Left colon (tissue), 2 donors: ENCODE measurements around the gene CEP170. TPM values are rescaled to one million over a fixed set of nuclear protein-coding genes. Genes with fewer than 3 reads are reported as not detected.
"Not testable (repeated sequence)": the region's sequence is repeated elsewhere in the genome, so short reads cannot be mapped to it uniquely, and the experiment has no call there.

Source experiments
- ATAC-seq: fragments of 200-7000 bp; cut with Tn5 transposase; one replicate; pipeline ENCODE4 v1.9.1; 2020; ENCODE audit warnings: mild to moderate bottlenecking, moderate library complexity
- DNase-seq, 2 donors: peaks; one replicate each; pipeline ENCODE4 v3.0.0-alpha.2; 2020
- intact Hi-C, 2 donors: fragments of 100-400 bp; cut with DNase I in 1 of 2; cut with micrococcal nuclease in 1 of 2; formaldehyde crosslinking; loops; one replicate each; pipeline versions ENCODE4 v1.11.2 to v1.14.0; 2022; cut with DNase I, micrococcal nuclease
- total RNA-seq, 2 donors: library from RNA; stranded (reverse); fragmentation: NEBNext Ultra II Directional; extraction: Animal tissue kit (Norgen Biotek cat#: 25700); gene quantifications; one replicate each; pipeline ENCODE4 v1.2.1, GENCODE V29; 2021
- donor health status: DM: no; HTN: no; CAD: no.
- donor health status: DM: yes; HTN: yes; CAD: no.

Gene CEP170
- total RNA-seq, 2 donors from 2014 or later = 9.2 to 19.9 TPM

DNA sequence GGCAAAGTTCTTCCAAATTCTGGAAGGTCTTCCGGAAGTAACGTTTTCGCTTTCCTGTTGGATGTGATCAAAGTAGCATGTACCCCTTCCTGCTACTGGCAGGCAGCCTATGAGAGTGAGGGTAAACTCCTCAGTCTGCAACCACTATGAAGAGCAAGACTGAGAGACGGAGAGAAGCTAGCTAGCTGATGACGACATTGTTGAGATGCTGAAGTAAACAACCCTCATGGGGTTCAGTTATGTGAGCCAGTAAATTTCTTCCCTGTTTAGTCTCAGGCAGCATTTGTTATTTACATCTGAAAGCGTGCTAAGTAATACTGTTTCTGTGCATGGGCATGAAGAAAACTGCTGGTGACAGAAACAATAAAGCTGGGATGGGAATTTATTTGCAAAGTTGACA lies 57.6 kb downstream of the CEP170 start:
- ATAC-seq, intact Hi-C loops, DNase-seq: not testable (repeated sequence)

DNA sequence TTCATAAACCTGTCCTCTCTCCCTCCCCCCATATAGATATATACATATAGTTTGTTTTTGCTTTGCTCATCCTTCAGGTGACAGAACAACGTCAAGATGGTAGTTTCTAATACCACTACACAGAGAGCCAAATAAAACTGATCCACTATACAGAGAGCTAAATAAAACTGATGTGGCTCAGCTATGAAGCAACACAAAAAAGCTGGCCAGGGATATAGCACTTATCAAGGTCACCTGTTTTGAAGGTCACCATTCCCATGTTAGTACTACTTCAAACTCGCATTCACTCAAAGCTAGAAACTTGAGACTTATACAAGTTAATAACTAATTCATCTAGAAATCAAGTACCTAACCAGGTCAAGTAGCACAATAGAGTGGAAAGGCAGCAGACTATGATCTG lies 61.8 kb downstream of the CEP170 start:
- intact Hi-C loops, ATAC-seq, DNase-seq: not testable (repeated sequence)

DNA sequence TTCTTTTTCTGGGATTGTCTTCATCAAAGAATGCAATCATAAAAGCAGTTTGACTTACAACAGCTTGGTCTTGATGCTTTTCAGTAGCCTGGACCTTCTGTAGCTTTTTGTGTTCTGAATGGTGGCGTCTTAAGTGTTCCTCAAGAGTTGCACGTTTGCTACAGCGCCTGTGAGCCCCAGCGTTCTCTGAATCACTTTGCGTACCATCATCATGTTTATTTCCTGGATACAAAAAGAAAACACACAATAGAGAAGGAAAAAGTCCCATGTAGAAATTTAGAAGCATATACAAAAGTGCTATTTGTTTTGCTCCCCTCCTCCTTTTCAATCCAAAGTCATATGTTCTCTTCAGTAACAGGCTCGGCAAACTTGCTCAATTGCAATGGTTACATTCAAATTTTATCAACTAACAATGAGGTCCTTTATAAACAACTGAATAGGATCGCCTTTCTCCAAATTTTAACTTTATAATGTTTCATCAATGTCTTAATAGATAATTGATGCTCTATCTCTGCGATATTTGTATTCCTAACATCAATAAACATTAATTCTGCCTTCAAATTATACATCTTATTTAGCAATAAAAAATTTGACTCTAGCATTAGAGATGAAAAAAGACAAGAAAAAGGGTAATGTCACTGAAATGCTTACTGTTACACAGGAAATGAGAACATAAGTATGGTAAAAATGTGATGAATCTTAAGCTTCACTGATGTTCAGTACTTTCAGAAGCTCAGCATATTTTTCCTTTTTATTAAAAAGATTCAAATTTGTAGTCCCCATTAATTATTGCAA lies 68.7 kb downstream of the CEP170 start:
- DNase-seq, ATAC-seq, intact Hi-C loops: not testable (repeated sequence)

DNA sequence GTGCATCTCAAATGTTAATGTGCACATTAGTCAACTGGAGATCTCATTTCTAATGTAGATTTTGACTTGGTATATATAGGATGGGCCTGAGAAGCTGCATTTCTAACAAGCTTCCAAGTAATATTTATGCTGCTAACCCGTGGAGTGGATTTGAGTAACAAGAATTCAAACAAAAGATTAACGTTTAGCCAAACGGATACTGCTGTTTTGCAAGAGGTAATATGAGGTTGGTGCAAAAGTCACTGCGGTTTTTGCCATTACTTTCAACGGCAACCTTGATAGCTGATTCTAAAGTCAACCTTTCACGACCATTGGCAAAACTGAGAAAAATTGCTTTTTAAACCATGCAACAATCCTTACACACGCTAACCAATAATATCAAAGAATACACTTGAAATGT lies 70.3 kb downstream of the CEP170 start:
- DNase-seq, ATAC-seq, intact Hi-C loops: not testable (repeated sequence)

GRCh38 chr1:243183661-243184060 lies 71.4 kb downstream of the CEP170 start:
- ATAC-seq, intact Hi-C loops, DNase-seq: not testable (repeated sequence)

GRCh38 chr1:243183176-243183575 lies 71.9 kb downstream of the CEP170 start:
- intact Hi-C loops, ATAC-seq, DNase-seq: not testable (repeated sequence)

GRCh38 chr1:243179720-243180119 lies 75.4 kb downstream of the CEP170 start:
- ATAC-seq = no peak
- no peak for DNase-seq
- intact Hi-C loops = no loop called here

DNA sequence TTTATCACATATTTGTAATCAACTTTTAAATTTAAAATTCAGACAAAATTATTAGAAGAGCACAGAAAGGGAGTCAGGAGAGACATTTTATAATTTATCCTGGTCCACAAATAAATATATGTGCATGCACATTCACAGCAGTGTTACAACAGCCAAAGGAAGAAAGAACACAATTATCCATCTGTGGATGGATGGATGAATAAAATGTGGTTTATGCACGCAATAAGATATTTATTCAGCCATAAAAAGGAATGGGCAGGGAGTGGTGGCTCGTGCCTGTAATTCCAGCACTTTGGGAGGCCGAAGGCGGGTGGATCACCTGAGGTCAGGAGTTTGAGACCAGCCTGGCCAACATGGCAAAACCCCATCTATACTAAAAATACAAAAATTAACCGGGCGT lies 77.3 kb downstream of the CEP170 start:
- ATAC-seq, intact Hi-C loops, DNase-seq: not testable (repeated sequence)

DNA sequence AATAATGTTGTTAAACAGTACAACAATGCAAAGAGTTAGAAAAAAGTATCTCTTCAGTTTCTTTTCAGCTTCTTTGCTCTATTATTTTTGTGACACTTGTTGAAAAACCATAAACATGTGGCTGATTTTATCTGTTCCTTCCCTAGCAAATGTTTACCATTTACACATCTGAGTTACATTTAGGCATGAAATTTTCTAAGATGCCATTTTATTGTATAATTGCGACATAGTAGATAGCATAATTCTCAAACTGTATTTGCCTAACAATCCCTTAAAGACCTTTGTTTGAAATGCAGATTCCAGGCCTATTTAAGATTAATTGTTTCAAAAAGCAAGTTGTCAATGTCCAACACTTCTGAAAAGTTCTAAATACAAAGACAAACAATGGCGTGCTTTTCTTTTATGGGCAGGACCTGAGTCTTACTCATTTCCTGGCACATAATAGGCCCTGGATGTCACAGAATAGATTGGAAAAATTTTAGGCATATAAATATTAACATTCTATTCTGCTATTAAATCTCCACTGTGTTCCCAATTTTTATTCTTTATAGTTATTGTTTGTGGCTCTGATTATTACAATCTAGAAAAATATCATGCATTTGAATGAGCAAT lies 81.2 kb downstream of the CEP170 start:
- ATAC-seq, intact Hi-C loops, DNase-seq: not testable (repeated sequence)

- ATAC-seq, DNase-seq, intact Hi-C loops: not testable (repeated sequence)
These were observed 90.2 kb downstream of the CEP170 start for GRCh38 chr1:243164911-243165310.

DNA sequence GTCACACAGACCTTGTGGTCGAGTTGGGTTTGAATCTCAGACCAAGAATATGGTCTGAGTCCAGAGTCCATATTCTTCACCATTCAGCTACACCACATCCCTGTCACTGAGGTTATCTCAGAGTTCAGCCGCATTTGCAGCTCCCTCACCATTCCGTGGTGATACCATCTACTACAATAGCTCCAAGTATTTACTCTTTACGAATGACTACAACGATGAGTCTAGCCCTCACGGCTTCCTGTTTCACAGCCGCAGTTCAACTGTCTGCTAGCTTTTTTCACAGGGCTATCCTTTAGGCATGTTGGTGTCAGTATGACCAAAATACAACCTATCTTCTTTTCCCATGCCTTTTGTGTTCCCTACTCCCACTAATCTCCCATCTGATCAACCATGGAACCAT lies 104.2 kb downstream of the CEP170 start:
- ATAC-seq, intact Hi-C loops, DNase-seq: not testable (repeated sequence)

- ATAC-seq, intact Hi-C loops, DNase-seq: not testable (repeated sequence)
These were observed 106.0 kb downstream of the CEP170 start for GRCh38 chr1:243149120-243149519.

- DNase-seq, ATAC-seq, intact Hi-C loops: not testable (repeated sequence)
These were observed 107.7 kb downstream of the CEP170 start for GRCh38 chr1:243147351-243147750.

DNA sequence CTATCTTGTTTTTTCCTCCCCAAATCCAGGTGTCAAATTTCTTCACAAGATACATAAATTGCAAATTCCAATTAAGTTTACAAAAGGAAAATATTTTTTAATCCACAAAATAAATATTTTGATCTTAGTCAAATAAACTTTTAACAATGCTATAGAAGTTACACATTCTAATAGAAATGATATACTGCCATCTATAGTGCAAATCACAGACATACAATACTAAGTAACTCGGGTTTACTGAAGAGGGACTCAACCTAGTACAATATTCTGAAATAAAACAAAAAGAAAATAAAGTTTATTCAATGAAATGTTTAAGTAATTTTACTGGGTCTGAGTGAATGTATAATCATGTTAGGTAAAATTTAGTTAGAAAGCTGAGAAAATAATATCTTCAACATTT lies 114.6 kb downstream of the CEP170 start:
- intact Hi-C loops, ATAC-seq, DNase-seq: not testable (repeated sequence)

DNA sequence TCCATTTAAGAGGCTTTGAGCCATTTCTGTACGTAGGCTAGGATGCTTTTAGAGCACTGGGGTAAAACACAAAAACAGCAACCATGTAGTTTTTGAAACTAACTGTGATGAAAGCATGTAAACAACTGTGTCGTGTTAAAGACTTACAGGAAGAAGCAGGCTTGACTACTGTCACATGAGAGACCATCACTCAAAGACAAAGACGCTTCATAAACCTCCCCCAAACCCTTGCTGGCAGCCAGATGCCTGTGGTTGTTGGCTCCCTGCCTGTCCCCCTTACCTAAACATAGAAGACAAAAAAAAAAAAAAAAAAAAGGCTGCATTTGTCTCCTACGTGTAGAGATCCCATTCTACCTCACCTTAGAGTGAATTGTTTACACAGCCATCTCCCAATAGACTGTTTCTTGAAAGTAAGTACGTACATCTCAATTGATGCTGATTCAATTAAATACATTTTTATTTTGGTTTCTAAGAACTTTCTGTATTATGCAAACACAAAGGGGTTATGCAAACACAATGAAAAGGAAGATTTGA lies 132.1 kb downstream of the CEP170 start:
- ATAC-seq, intact Hi-C loops, DNase-seq: not testable (repeated sequence)

- intact Hi-C loops, ATAC-seq: not testable (repeated sequence)
These were observed 133.1 kb downstream of the CEP170 start for GRCh38 chr1:243121939-243122338.

GRCh38 chr1:243118601-243119322 lies 136.3 kb downstream of the CEP170 start:
- ATAC-seq, DNase-seq, intact Hi-C loops: not testable (repeated sequence)

More at GRCh38 chr1:243121939-243122338, 133.1 kb downstream of the CEP170 start:
- DNase-seq = not testable (repeated sequence)

DNA sequence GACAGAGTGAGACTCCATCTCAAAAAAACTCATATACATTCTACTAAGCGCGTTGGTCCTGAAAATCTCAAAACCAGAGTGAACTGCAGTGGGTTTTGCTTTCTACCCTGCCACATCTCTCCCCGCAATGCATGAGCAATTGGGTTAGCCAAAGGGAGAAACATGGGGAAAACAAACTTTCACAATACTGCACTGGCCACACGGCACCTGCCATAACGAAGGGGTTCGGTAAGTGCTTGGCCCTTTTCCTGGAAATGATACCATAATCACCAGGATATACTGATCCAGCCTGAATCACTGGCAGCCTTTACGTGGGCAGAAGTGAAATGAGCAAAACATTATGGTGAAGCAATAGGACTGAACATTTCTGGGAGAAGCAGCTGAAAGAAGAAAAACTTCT lies 138.9 kb downstream of the CEP170 start:
- intact Hi-C loops, DNase-seq, ATAC-seq: not testable (repeated sequence)

DNA sequence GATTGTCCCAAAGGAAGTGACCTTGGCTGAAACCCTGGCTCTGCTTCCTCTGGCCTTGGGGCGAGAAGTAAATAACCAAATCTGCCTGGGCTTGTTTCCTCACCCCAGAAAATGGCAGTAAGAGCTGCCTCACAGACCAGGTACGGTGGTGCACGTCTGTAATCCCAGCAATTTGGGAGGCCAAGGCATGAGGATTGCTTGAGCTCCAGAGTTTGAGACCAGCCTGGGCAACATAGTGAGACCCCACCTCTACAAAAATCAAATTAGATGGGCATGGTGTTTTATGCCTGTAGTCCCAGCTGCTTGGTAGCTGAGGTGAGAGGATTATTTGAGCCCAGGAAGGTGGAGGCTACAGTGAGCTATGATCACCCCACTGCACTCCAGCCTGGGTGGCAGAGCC lies 140.3 kb downstream of the CEP170 start:
- ATAC-seq, DNase-seq, intact Hi-C loops: not testable (repeated sequence)
